HG03439 (cell line): ENCODE results near the gene ATP5MC2.
"Not testable (repeated sequence)": the region's sequence is repeated elsewhere in the genome, so short reads cannot be mapped to it uniquely, and the experiment has no call there.

Experiments used
- ATAC-seq: cut with Tn5 transposase; IDR thresholded peaks from one replicate; pipeline ENCODE4 v1.9.1; 2021; ENCODE audit warnings: mild to moderate bottlenecking, moderate library complexity; ENCODE audit not compliant: unreplicated experiment

ATP5MC2 gene

GRCh38 chr12:53653595-53653994 lies 22.3 kb downstream of the ATP5MC2 start:
- ATAC-seq = no peak

- no peak for ATAC-seq
These were observed 23.5 kb downstream of the ATP5MC2 start for GRCh38 chr12:53652366-53652765.

- ATAC-seq = no peak
These were observed 24.1 kb downstream of the ATP5MC2 start for GRCh38 chr12:53651737-53652136.

- ATAC-seq = not testable (repeated sequence)
These were observed 29.6 kb downstream of the ATP5MC2 start for GRCh38 chr12:53646300-53646699.

GRCh38 chr12:53645165-53645564 lies 30.7 kb downstream of the ATP5MC2 start:
- ATAC-seq = no peak

GRCh38 chr12:53644133-53644532 lies 31.8 kb downstream of the ATP5MC2 start:
- ATAC-seq = no peak

- no peak for ATAC-seq
These were observed 32.5 kb downstream of the ATP5MC2 start for GRCh38 chr12:53643232-53643979.

GRCh38 chr12:53638057-53638456 lies 37.8 kb downstream of the ATP5MC2 start:
- no peak for ATAC-seq

- ATAC-seq = no peak
These were observed 39.2 kb downstream of the ATP5MC2 start for GRCh38 chr12:53636641-53637040.

GRCh38 chr12:53635708-53636107 lies 40.2 kb downstream of the ATP5MC2 start:
- not testable (repeated sequence) for ATAC-seq

- ATAC-seq = no peak
These were observed 44.2 kb downstream of the ATP5MC2 start for GRCh38 chr12:53631721-53632120.

- no peak for ATAC-seq
These were observed 48.0 kb downstream of the ATP5MC2 start for GRCh38 chr12:53627919-53628318.

GRCh38 chr12:53626702-53627169 lies 49.1 kb downstream of the ATP5MC2 start:
- peak; percentile 6 for ATAC-seq

GRCh38 chr12:53625946-53626701 lies 49.8 kb downstream of the ATP5MC2 start, which contains the start of gene ATF7:
Gene ATF7 (minus strand): TSS chr12:53626382. CDS start chr12:53601000, 25,382 bp downstream.
- ATAC-seq = peak; percentile 94

GRCh38 chr12:53625373-53625945 lies 50.4 kb downstream of the ATP5MC2 start:
- no peak for ATAC-seq

- no peak for ATAC-seq
These were observed 50.9 kb downstream of the ATP5MC2 start for GRCh38 chr12:53624956-53625355.

- ATAC-seq = no peak
These were observed 51.4 kb downstream of the ATP5MC2 start for GRCh38 chr12:53624458-53624857.

- no peak for ATAC-seq
These were observed 52.1 kb downstream of the ATP5MC2 start for GRCh38 chr12:53623548-53624385.

- no peak for ATAC-seq
These were observed 53.2 kb downstream of the ATP5MC2 start for GRCh38 chr12:53622724-53623123.

GRCh38 chr12:53618275-53618674 lies 57.6 kb downstream of the ATP5MC2 start:
- no peak for ATAC-seq

- ATAC-seq = no peak
These were observed 58.2 kb downstream of the ATP5MC2 start for GRCh38 chr12:53617700-53618099.
